Measurements from ENCODE around the gene ANO2.
"Not testable (repeated sequence)": the region's sequence is repeated elsewhere in the genome, so short reads cannot be mapped to it uniquely, and the experiment has no call there.

Gene ANO2

DNA sequence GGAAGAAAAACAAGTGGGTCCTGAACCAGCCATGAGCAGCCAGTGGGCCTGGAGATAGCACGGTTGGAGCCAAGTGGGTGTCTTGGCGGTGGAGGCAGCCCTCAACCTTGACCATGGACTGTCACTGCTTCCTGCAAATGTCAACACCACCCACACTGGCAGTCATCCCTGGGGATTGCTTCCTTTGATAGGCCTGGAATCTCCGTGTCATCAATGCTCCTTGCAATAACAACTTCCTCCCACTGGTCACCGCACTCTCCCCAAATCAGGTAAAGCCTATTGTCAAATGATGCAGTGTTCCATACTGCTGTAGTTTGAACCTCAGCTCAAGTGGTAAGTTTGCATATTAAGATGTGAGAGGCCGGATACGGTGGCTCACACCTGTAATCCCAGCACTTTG, 384.0 kb downstream of the ANO2 start:
- Mint-ChIP-seq H3K27me3 (ENCODE audit: low read depth) (no peaks in the 10 kb centered on the region), H3K9me3 (no peaks in the 10 kb centered on the region), H3K27ac (no peak overlapping the region), H3K4me3 (no peak overlapping the region), H3K36me3 (ENCODE audit: low read depth) (no peaks in the 10 kb centered on the region), H3K4me1 (ENCODE audit: low read depth) (no peaks in the 10 kb centered on the region)
- no peak for DNase-seq (ENCODE audit: low spot score)

- Mint-ChIP-seq H3K9me3 (no peaks in the 10 kb centered on the region), H3K4me1 (ENCODE audit: low read depth) (no peaks in the 10 kb centered on the region), H3K27ac (no peak overlapping the region), H3K4me3 (no peak overlapping the region), H3K27me3 (ENCODE audit: low read depth) (no peaks in the 10 kb centered on the region), H3K36me3 (ENCODE audit: low read depth) (no peaks in the 10 kb centered on the region)
- DNase-seq (ENCODE audit: low spot score): no peak
These were observed 384.8 kb downstream of the ANO2 start for GRCh38 chr12:5560265-5560664.

GRCh38 chr12:5557906-5558305, 387.2 kb downstream of the ANO2 start:
- Mint-ChIP-seq H3K27ac (no peak overlapping the region), H3K36me3 (ENCODE audit: low read depth) (no peaks in the 10 kb centered on the region), H3K27me3 (ENCODE audit: low read depth) (no peaks in the 10 kb centered on the region), H3K9me3 (no peaks in the 10 kb centered on the region), H3K4me3 (no peak overlapping the region), H3K4me1 (ENCODE audit: low read depth) (no peaks in the 10 kb centered on the region)
- no peak for DNase-seq (ENCODE audit: low spot score)

GRCh38 chr12:5556946-5557673, 387.9 kb downstream of the ANO2 start:
- no peaks in the 10 kb centered on the region for H3K36me3 Mint-ChIP-seq (ENCODE audit: low read depth)
- no peak for DNase-seq (ENCODE audit: low spot score)
- no peaks in the 10 kb centered on the region for H3K4me1 Mint-ChIP-seq (ENCODE audit: low read depth)

DNA sequence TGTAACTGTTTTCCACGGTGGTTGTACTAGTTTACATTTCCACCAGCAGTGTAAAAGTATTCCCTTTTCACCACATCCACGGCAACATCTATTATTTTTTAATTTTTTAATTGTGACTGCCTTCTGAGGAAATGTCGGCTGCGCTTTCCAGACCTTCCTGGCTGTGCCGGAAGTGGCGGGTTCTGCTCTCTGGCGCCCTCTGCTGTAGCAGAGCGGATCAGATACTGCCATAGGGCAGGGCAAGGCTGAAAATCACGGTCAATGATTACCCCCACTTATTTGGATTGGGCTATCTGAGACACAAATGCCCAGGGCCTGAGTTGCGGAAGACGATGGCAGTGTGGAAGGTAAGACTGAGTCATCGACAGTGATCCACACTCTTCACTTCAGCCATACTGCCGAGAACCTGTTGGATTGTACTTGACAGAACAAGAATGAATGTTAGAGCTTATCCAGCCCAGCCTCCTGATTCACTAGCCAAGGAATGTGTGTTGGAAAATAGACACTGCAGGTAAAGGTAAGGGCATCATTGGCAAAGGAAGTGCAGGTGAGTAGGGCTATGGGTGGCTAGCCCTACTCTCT, 388.9 kb downstream of the ANO2 start:
- H3K27me3 Mint-ChIP-seq (ENCODE audit: low read depth): no peaks in the 10 kb centered on the region
- DNase-seq (ENCODE audit: low spot score): no peak
- H3K36me3 Mint-ChIP-seq (ENCODE audit: low read depth): no peaks in the 10 kb centered on the region
- no peak overlapping the region for H3K27ac Mint-ChIP-seq
- H3K4me1 Mint-ChIP-seq (ENCODE audit: low read depth): no peaks in the 10 kb centered on the region
- H3K4me3 Mint-ChIP-seq: no peak overlapping the region
- H3K9me3 Mint-ChIP-seq: no peaks in the 10 kb centered on the region

More at GRCh38 chr12:5556946-5557673, 387.9 kb downstream of the ANO2 start:
- H3K27ac Mint-ChIP-seq: no peak overlapping the region
- H3K27me3 Mint-ChIP-seq (ENCODE audit: low read depth): no peaks in the 10 kb centered on the region
- H3K9me3 Mint-ChIP-seq: no peaks in the 10 kb centered on the region
- no peak overlapping the region for H3K4me3 Mint-ChIP-seq

DNA sequence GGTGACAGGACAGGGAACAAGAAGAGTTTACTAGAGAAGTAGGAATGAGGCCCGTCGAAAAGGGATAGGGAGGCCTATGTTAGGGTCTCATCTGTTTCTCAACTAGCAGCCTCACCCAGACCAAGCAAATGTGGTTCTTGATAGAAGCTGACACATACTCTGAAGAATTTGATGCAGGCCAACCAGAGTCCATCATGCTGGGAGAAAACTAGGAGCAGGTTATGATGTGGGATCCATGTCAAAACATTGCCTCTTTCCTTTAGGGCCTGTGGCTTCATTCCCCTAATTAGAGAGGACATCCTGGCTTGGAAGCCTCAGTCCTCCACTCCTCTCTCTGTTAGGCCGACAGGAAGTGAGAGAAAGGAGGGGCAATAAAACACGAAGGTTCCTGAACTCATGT, 390.3 kb downstream of the ANO2 start:
- Mint-ChIP-seq H3K27ac (no peak overlapping the region), H3K4me1 (ENCODE audit: low read depth) (no peaks in the 10 kb centered on the region), H3K27me3 (ENCODE audit: low read depth) (no peaks in the 10 kb centered on the region), H3K36me3 (ENCODE audit: low read depth) (no peaks in the 10 kb centered on the region), H3K9me3 (no peaks in the 10 kb centered on the region), H3K4me3 (no peak overlapping the region)
- no peak for DNase-seq (ENCODE audit: low spot score)

DNA sequence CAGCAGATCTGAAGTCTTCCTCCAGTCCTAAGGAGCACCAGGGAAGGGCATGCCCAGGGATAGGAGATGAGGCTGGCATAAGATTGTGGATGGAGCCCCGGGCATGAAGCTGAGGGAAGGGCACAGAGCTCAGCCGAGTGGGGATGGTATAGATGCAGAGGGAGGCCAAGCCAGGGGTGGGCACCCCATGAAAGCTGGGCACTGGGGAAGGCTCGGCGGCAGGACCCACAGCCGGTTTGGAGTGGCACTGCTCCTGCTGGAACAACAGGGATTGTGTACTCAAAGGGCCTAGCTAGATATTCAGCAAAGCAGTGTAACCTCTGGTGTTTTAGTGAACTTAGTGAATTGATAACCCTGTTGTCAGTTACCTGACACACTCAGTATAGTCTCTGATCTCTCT, 396.0 kb downstream of the ANO2 start:
- DNase-seq (ENCODE audit: low spot score): no peak
- no peak overlapping the region for H3K27ac Mint-ChIP-seq
- no peaks in the 10 kb centered on the region for H3K4me1 Mint-ChIP-seq (ENCODE audit: low read depth)
- H3K27me3 Mint-ChIP-seq (ENCODE audit: low read depth): peaks cover 2% of the 10 kb centered on the region
- no peak overlapping the region for H3K4me3 Mint-ChIP-seq
- no peaks in the 10 kb centered on the region for H3K36me3 Mint-ChIP-seq (ENCODE audit: low read depth)
- peaks cover 5% of the 10 kb centered on the region for H3K9me3 Mint-ChIP-seq

GRCh38 chr12:5548152-5548943, 396.7 kb downstream of the ANO2 start:
- Mint-ChIP-seq H3K27ac (no peak overlapping the region), H3K36me3 (ENCODE audit: low read depth) (no peaks in the 10 kb centered on the region), H3K27me3 (ENCODE audit: low read depth) (peaks cover 2% of the 10 kb centered on the region), H3K4me3 (no peak overlapping the region), H3K9me3 (peaks cover 5% of the 10 kb centered on the region), H3K4me1 (ENCODE audit: low read depth) (no peaks in the 10 kb centered on the region)
- DNase-seq (ENCODE audit: low spot score): no peak

DNA sequence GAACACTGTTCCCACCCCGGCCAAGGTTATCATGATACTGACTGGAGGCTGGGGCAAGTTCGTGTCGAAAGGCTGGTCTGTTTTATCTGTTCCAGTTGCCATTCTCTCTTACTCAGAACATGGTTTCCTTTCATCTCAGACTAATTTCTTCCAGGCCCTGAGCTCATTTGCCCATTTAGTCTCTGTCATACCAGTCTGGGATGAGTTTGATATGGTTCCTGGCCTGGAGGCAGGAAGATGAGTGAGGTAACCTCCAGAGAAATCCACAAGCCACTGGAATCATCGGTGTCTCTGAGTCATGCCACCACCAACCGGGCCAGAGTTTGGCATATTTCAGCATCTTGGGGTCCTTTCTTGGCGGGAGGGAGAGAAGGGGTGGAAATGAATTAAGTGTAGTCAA, 398.4 kb downstream of the ANO2 start:
- Mint-ChIP-seq H3K36me3 (ENCODE audit: low read depth) (no peaks in the 10 kb centered on the region), H3K4me3 (no peak overlapping the region), H3K9me3 (peaks cover 5% of the 10 kb centered on the region), H3K27me3 (ENCODE audit: low read depth) (peaks cover 4% of the 10 kb centered on the region), H3K4me1 (ENCODE audit: low read depth) (no peaks in the 10 kb centered on the region), H3K27ac (no peak overlapping the region)
- no peak for DNase-seq (ENCODE audit: low spot score)

- Mint-ChIP-seq H3K36me3 (ENCODE audit: low read depth) (no peaks in the 10 kb centered on the region), H3K4me1 (ENCODE audit: low read depth) (no peaks in the 10 kb centered on the region), H3K9me3 (no peaks in the 10 kb centered on the region), H3K27ac (no peak overlapping the region), H3K4me3 (no peak overlapping the region), H3K27me3 (ENCODE audit: low read depth) (peaks cover 8% of the 10 kb centered on the region)
- DNase-seq (ENCODE audit: low spot score): no peak
These were observed 407.3 kb downstream of the ANO2 start for GRCh38 chr12:5537771-5538170.

GRCh38 chr12:5537026-5537615, 407.9 kb downstream of the ANO2 start:
- H3K9me3 Mint-ChIP-seq; H3K4me1 Mint-ChIP-seq (ENCODE audit: low read depth); DNase-seq (ENCODE audit: low spot score); H3K27me3 Mint-ChIP-seq (ENCODE audit: low read depth); H3K4me3 Mint-ChIP-seq; H3K36me3 Mint-ChIP-seq (ENCODE audit: low read depth); H3K27ac Mint-ChIP-seq: not testable (repeated sequence)

- peaks cover 8% of the 10 kb centered on the region for H3K27me3 Mint-ChIP-seq (ENCODE audit: low read depth)
- no peak overlapping the region for H3K27ac Mint-ChIP-seq
- H3K36me3 Mint-ChIP-seq (ENCODE audit: low read depth): no peaks in the 10 kb centered on the region
- no peak for DNase-seq (ENCODE audit: low spot score)
- no peak overlapping the region for H3K4me3 Mint-ChIP-seq
- H3K9me3 Mint-ChIP-seq: no peaks in the 10 kb centered on the region
- no peaks in the 10 kb centered on the region for H3K4me1 Mint-ChIP-seq (ENCODE audit: low read depth)
These were observed 409.5 kb downstream of the ANO2 start for GRCh38 chr12:5535541-5535940.

DNA sequence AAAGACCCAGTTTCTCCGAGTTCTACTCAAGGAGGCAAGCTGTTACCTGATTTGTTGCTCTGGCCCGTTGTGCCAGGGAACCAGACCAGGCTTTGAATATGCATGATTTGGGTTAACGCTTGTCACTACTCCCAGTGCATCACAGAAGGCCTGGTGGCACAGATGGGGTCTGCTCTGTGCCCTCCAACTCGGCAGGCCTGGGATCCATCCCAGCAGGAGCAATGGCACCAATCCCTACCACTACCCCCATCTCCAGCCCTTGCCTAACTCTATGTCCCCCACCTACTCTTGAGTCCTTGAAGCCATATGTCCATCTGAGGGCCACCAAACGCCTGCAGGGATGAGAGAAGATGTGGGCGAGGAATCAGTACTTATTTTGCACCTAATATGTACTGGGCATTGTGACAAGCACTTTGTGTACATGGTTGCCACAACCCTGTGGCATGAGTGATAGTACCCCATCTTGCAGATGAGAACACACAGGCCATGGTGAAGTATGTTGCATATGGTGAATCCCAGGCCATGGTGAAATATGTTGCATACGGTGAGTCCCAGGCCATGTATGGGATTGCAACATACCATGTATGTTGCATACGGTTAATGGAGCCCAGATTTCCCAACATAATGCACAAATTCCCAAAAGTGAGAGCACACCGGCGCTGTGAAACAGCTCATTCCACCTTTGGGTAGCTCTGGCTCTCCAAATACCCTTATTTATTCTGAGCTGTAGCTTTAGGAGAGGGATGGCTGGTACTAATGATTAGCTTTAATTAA, 410.4 kb downstream of the ANO2 start:
- Mint-ChIP-seq H3K27me3 (ENCODE audit: low read depth) (peaks cover 8% of the 10 kb centered on the region), H3K27ac (no peak overlapping the region), H3K36me3 (ENCODE audit: low read depth) (no peaks in the 10 kb centered on the region), H3K9me3 (no peaks in the 10 kb centered on the region), H3K4me1 (ENCODE audit: low read depth) (no peaks in the 10 kb centered on the region), H3K4me3 (no peak overlapping the region)
- no peak for DNase-seq (ENCODE audit: low spot score)
